ENCODE measurements around the gene CHCHD6. TPM values are rescaled to one million over a fixed set of nuclear protein-coding genes. Genes with fewer than 3 reads are reported as not detected.

Gene CHCHD6
- total RNA-seq, 1 experiment from 2014 or later, result 36.3 TPM

DNA sequence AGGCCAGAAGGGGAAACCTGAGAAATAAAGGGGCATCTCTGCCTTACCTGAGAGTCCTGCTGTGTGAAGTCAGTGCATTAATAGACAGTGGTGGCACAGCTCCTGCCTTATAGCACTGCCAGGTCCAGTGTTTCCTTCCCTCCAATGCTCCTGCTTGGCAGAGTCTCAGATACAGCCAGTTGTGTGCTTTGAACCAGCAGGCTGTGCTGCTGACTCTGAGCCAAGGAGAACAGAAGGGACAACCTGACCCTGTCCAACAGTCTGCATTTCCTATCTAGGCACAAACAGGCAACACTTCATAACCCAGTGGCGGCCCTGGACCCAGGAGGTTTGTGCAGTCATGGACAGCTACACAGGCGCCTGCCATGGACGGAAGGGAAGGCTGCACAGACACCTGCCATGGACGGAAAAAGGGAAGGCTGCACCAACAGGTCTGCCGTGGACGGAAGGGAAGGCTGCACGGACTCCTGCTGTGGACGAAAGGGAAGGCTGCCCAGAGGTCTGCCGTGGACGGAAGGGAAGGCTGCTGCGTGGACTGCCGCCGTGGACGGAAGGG is 245.0 kb downstream of the CHCHD6 start:
- ChIA-PET RAD21 (ENCODE audit: low non-redundant PET in 1 of 2, low total read pairs in 2 of 2, uncharacterized antibody in 2 of 2, unreplicated experiment in 2 of 2) (no interaction called here), CTCF (no interaction called here), POLR2A (no interaction called here)
- H4K20me1 ChIP-seq (ENCODE audit: insufficient read depth), result no peaks in the 10 kb centered on the region
- H3K27me3 ChIP-seq (ENCODE audit: insufficient read depth, low read length), result no peaks in the 10 kb centered on the region
- H3K27ac ChIP-seq (ENCODE audit: low read depth, low read length), result no peak overlapping the region
- H3K9me3 ChIP-seq (ENCODE audit: control insufficient read depth in 1 of 2, insufficient read depth in 1 of 2, low read depth in 1 of 2, low read length in 2 of 2), result no peaks in the 10 kb centered on the region
- H3K79me2 ChIP-seq (ENCODE audit: insufficient read depth, low read length), result no peaks in the 10 kb centered on the region
- H3K4me3 ChIP-seq (replicated peaks in 1 of 2; ENCODE audit: low read depth in 1 of 2, low read length in 2 of 2), result no peak overlapping the region
- DNase-seq (ENCODE audit: low read depth, low spot score), result no peak
- TF ChIP-seq SP1 (IDR thresholded peaks at IDR 0.05; ENCODE audit: low read depth), result no peak
- TF ChIP-seq, protein P1, sequence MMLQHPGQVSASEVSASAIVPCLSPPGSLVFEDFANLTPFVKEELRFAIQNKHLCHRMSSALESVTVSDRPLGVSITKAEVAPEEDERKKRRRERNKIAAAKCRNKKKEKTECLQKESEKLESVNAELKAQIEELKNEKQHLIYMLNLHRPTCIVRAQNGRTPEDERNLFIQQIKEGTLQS (IDR thresholded peaks at IDR 0.05), result no peak
- no peak for TF ChIP-seq CEBPB (IDR thresholded peaks at IDR 0.05; ENCODE audit: low read depth)
- TF ChIP-seq ELF1 (IDR thresholded peaks at IDR 0.05; ENCODE audit: borderline replicate concordance, low read depth), result no peak
- TF ChIP-seq, protein P2, sequence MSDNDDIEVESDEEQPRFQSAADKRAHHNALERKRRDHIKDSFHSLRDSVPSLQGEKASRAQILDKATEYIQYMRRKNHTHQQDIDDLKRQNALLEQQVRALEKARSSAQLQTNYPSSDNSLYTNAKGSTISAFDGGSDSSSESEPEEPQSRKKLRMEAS (IDR thresholded peaks at IDR 0.05), result no peak
- no peak for TF ChIP-seq FOSL1 (IDR thresholded peaks at IDR 0.05; ENCODE audit: low read depth)
- TF ChIP-seq, protein P3, sequence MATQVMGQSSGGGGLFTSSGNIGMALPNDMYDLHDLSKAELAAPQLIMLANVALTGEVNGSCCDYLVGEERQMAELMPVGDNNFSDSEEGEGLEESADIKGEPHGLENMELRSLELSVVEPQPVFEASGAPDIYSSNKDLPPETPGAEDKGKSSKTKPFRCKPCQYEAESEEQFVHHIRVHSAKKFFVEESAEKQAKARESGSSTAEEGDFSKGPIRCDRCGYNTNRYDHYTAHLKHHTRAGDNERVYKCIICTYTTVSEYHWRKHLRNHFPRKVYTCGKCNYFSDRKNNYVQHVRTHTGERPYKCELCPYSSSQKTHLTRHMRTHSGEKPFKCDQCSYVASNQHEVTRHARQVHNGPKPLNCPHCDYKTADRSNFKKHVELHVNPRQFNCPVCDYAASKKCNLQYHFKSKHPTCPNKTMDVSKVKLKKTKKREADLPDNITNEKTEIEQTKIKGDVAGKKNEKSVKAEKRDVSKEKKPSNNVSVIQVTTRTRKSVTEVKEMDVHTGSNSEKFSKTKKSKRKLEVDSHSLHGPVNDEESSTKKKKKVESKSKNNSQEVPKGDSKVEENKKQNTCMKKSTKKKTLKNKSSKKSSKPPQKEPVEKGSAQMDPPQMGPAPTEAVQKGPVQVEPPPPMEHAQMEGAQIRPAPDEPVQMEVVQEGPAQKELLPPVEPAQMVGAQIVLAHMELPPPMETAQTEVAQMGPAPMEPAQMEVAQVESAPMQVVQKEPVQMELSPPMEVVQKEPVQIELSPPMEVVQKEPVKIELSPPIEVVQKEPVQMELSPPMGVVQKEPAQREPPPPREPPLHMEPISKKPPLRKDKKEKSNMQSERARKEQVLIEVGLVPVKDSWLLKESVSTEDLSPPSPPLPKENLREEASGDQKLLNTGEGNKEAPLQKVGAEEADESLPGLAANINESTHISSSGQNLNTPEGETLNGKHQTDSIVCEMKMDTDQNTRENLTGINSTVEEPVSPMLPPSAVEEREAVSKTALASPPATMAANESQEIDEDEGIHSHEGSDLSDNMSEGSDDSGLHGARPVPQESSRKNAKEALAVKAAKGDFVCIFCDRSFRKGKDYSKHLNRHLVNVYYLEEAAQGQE (IDR thresholded peaks at IDR 0.05; ENCODE audit: low read depth), result no peak
- TF ChIP-seq EGR1 (IDR thresholded peaks at IDR 0.05; ENCODE audit: low read depth), result no peak
- TF ChIP-seq ZFX (IDR thresholded peaks at IDR 0.05), result no peak
- intact Hi-C loops (cut with micrococcal nuclease), result no loop called here
- no peak for ATAC-seq
- no peaks in the 10 kb centered on the region for H3K9me2 ChIP-seq (ENCODE audit: insufficient read depth)
- no peak overlapping the region for H2AFZ ChIP-seq (ENCODE audit: low read depth, low read length, poor library complexity, severe bottlenecking)
- H3K36me3 ChIP-seq (ENCODE audit: control insufficient read depth in 1 of 2, insufficient read depth in 2 of 2, low read length in 2 of 2), result no peaks in the 10 kb centered on the region
- BruUV-seq (replicated peaks), result no TSS peak
- no peak overlapping the region for H3K9ac ChIP-seq (ENCODE audit: low read length)
- no peaks in the 10 kb centered on the region for H3K4me1 ChIP-seq (ENCODE audit: control insufficient read depth in 1 of 2, insufficient read depth in 2 of 2, low read length in 2 of 2)
- H3K4me2 ChIP-seq (ENCODE audit: low read length), result no peak overlapping the region

Measured in HCT116 (cell line).